K562 (cell line): ENCODE results near the gene SCUBE1. TPM values are rescaled to one million over a fixed set of nuclear protein-coding genes. Genes with fewer than 3 reads are reported as not detected.

Experiments used
- ATAC-seq: fragments of 200-7000 bp; cut with Tn5 transposase; 3 replicates; pipeline ENCODE4 v1.9.1; 2020; ENCODE audit warnings: moderate library complexity
- BruUV-seq: library from RNA; stranded (reverse); fragments of 400-500 nt; replicated peaks from 2 replicates; lab custom pipeline; 2021; lab: Mats Ljungman, UMichigan
- CTCF ChIA-PET: fragments of 300-600 bp; formaldehyde crosslinking; extraction: SDS; loops from one replicate; lab custom pipeline; 2021; ENCODE audit warnings: low intra/inter-chr PET ratio; lab: Yijun Ruan, JAX
- POLR2A ChIA-PET: fragments of 300-600, 350-650 bp; sonication (Branson Sonifier 250); formaldehyde crosslinking; extraction: SDS; loops from one replicate; lab custom pipeline; 2021; ENCODE audit warnings: antibody characterized with exemption, inconsistent platforms; lab: Yijun Ruan, JAX
- DNase-seq, 4 experiments: peaks; one replicate each; pipeline versions ENCODE4 v3.0.0 to v3.0.0-alpha.2; 2011 to 2018; ENCODE audit warnings: low spot score in 3 of 4, mixed read lengths in 3 of 4; ENCODE audit errors: extremely low read depth in 1 of 4
- FAIRE-seq: peaks from 2 replicates; lab custom pipeline; 2011; peaks lifted over from hg19 to GRCh38; lab: Jason Lieb, UNC
- H2AFZ ChIP-seq: 2 replicates; pipeline ENCODE4 v1.6.0; 2011; ENCODE audit warnings: low read depth, low read length, control low read depth, inconsistent platforms
- H3K27ac ChIP-seq: fragments of 200-600 bp; 3 replicates; pipeline ENCODE4 v1.8.0; 2011; ENCODE audit warnings: low read depth, mild to moderate bottlenecking, control low read depth, inconsistent platforms, low read length, moderate library complexity, mixed read lengths; ENCODE audit errors: extremely low read depth
- H3K27me3 ChIP-seq, 2 experiments: fragments of 300-600 bp in 1 of 2; 2 replicates in 1 of 2; 3 replicates in 1 of 2; pipeline versions ENCODE4 v1.6.0 to v1.8.0; 2011; ENCODE audit warnings: inconsistent platforms in 2 of 2, low read length in 2 of 2, mild to moderate bottlenecking in 1 of 2, mixed read lengths in 1 of 2, moderate library complexity in 1 of 2; ENCODE audit not compliant: control insufficient read depth in 2 of 2, insufficient read depth in 2 of 2
- H3K36me3 ChIP-seq: fragments of 300-600 bp; 3 replicates; pipeline ENCODE4 v1.8.0; 2011; ENCODE audit warnings: mild to moderate bottlenecking, low read length, inconsistent platforms; ENCODE audit not compliant: control insufficient read depth, insufficient read depth
- H3K4me1 ChIP-seq, 2 experiments: fragments of 200-600 bp in 1 of 2; replicated peaks in 1 of 2; 2 replicates in 1 of 2; 3 replicates in 1 of 2; pipeline versions ENCODE4 v1.5.1 to v1.8.0; 2011; ENCODE audit warnings: inconsistent platforms in 2 of 2, low read length in 2 of 2, mild to moderate bottlenecking in 1 of 2, mixed read lengths in 1 of 2, moderate library complexity in 1 of 2; ENCODE audit not compliant: control insufficient read depth in 2 of 2, insufficient read depth in 2 of 2
- H3K4me2 ChIP-seq: 2 replicates; pipeline ENCODE4 v1.6.1; 2011; ENCODE audit warnings: low read length, control low read depth, inconsistent platforms, mixed read lengths; ENCODE audit not compliant: insufficient read depth
- H3K4me3 ChIP-seq: fragments of 200-600 bp; sonication (generic), shearing (Covaris generic); 2 replicates; pipeline ENCODE4 v1.5.1; 2016; ENCODE audit warnings: control low read depth, inconsistent platforms
- H3K79me2 ChIP-seq: fragments of 200-600 bp; 3 replicates; pipeline ENCODE4 v1.8.0; 2011; ENCODE audit warnings: low read length, inconsistent platforms; ENCODE audit not compliant: control insufficient read depth, insufficient read depth
- H3K9ac ChIP-seq, 2 experiments: 2 replicates each; pipeline versions ENCODE4 v1.6.0 to v1.6.1; 2011; ENCODE audit warnings: low read depth in 2 of 2, low read length in 2 of 2, control low read depth in 1 of 2, inconsistent platforms in 1 of 2, mild to moderate bottlenecking in 1 of 2, mixed read lengths in 1 of 2; ENCODE audit not compliant: insufficient read depth in 1 of 2
- H3K9me1 ChIP-seq: one replicate; pipeline ENCODE4 v1.6.0; 2011; ENCODE audit warnings: inconsistent platforms, mild to moderate bottlenecking, low read length, moderate library complexity; ENCODE audit not compliant: control insufficient read depth, insufficient read depth
- H3K9me3 ChIP-seq: replicated peaks from 2 replicates; pipeline ENCODE4 v1.5.1; 2011; ENCODE audit warnings: low read depth, low read length, inconsistent platforms; ENCODE audit not compliant: control insufficient read depth, insufficient read depth
- H4K20me1 ChIP-seq: replicated peaks from 2 replicates; pipeline ENCODE4 v1.6.1; 2011; ENCODE audit warnings: low read length, inconsistent platforms, mixed read lengths; ENCODE audit not compliant: control insufficient read depth, insufficient read depth
- ATF1 ChIP-seq, 2 experiments: fragments of 450-650 bp in 1 of 2; IDR thresholded peaks; 2 replicates each; pipeline ENCODE4 v1.6.1; 2016; ENCODE audit warnings: missing compliant biosample characterization in 1 of 2, missing genetic modification characterization in 1 of 2
- DEAF1 ChIP-seq: fragments of 450-650 bp; formaldehyde crosslinking; IDR thresholded peaks from 2 replicates; pipeline ENCODE4 v1.4.0; 2020; ENCODE audit warnings: mild to moderate bottlenecking, moderate library complexity
- HMG20A ChIP-seq: fragments of 450-650 bp; formaldehyde crosslinking; conservative IDR thresholded peaks from 2 replicates; pipeline ENCODE4 v1.4.0; 2020; ENCODE audit warnings: mild to moderate bottlenecking, mixed read lengths
- NCOA2 ChIP-seq, 2 experiments: fragments of 450-650 bp; IDR thresholded peaks; 2 replicates each; pipeline ENCODE4 v1.6.1; 2018; ENCODE audit warnings: mild to moderate bottlenecking in 2 of 2, moderate library complexity in 1 of 2; ENCODE audit not compliant: partially characterized antibody in 2 of 2
- RBM22 ChIP-seq: fragments of 200-400 bp; formaldehyde crosslinking; IDR thresholded peaks from 2 replicates; pipeline ENCODE4 v1.6.1; 2018; ENCODE audit warnings: low read length, low read depth; ENCODE audit not compliant: poor library complexity, severe bottlenecking
- REST ChIP-seq, 2 experiments: fragments of 450-650 bp; formaldehyde crosslinking in 1 of 2; IDR thresholded peaks; 2 replicates each; pipeline versions ENCODE4 v1.4.0 to v1.6.1; 2014 to 2020; ENCODE audit warnings: mild to moderate bottlenecking in 2 of 2, borderline replicate concordance in 1 of 2, low read depth in 1 of 2
- SRF ChIP-seq, 2 experiments: fragments of 250-450, 450-650 bp in 1 of 2; sonication (Bioruptor Pico) in 1 of 2; sonication (generic) in 1 of 2; formaldehyde crosslinking; IDR thresholded peaks; 2 replicates each; pipeline versions ENCODE4 v1.5.0 to v1.5.1; 2020 to 2022; ENCODE audit warnings: mild to moderate bottlenecking in 1 of 2, missing genetic modification reagents in 1 of 2
- ZNF224 ChIP-seq: sonication (generic); formaldehyde crosslinking; IDR thresholded peaks from 2 replicates; pipeline ENCODE4 v1.8.0; 2022; ENCODE audit warnings: mild to moderate bottlenecking, missing genetic modification reagents
- WGBS: fragments of 100-300 bp; shearing (Covaris generic); methylation state at CpG from one replicate; pipeline ENCODE4 v1.1.6; 2016; ENCODE audit warnings: low coverage, mixed read lengths; ENCODE audit not compliant: insufficient coverage; ENCODE audit errors: missing lambda C conversion rate; 5-methylcytosine and 5-hydroxymethylcytosine counted together
- in situ Hi-C: fragments of 300-500 bp; cut with MboI; formaldehyde crosslinking; loops from 4 replicates; pipeline ENCODE4 v1.15.0; 2018; ENCODE audit warnings: inconsistent platforms, mixed read lengths
- intact Hi-C: fragments of 100-400 bp; cut with micrococcal nuclease; formaldehyde crosslinking; loops from 2 replicates; pipeline ENCODE4 v1.14.2; 2022
- polyA plus RNA-seq, 8 experiments: library from polyadenylated mRNA; depleted of rRNA in 4 of 8; stranded (reverse) in 5 of 8; unstranded in 3 of 8; fragments of >200 nt; fragmentation: Nextera tagmentation in 2 of 8; fragmentation: Illumina TruSeq in 1 of 8; extraction: Ambion mirVana in 2 of 8; extraction: Trizol in 1 of 8; gene quantifications; 2 replicates each; pipeline versions ENCODE4 v1.2.1 to v1.2.3, GENCODE V29; 2011 to 2014; ENCODE audit warnings: inconsistent platforms in 1 of 8, missing spikeins in 1 of 8
- total RNA-seq, 7 experiments: library from RNA; depleted of rRNA in 6 of 7; stranded (reverse); fragments of >200 nt in 6 of 7; fragmentation: Illumina TruSeq in 2 of 7; extraction: Trizol in 2 of 7; gene quantifications; 2 replicates each; pipeline versions ENCODE4 v1.2.1 to v1.2.3, GENCODE V29; 2011 to 2021; ENCODE audit warnings: low replicate concordance in 1 of 7

SCUBE1 gene
- total and polyA plus RNA-seq, 9 of the 15 experiments (the other 6 are each of a cell fraction or from before 2014, with no cell fraction given), result 0.03 to 0.47 (median 0.29) TPM; not detected in 6

GRCh38 chr22:43148581-43148980 lies 194.6 kb downstream of the SCUBE1 start (continued):
- TF ChIP-seq RBM22, result no peak
- no peak for TF ChIP-seq ZNF224 (CRISPR knock-in tag)
- TF ChIP-seq NCOA2 (IDR thresholded peaks at IDR 0.05; ENCODE audit: partially characterized antibody in 2 of 2), result no peak
- no peak for TF ChIP-seq HMG20A (CRISPR knock-in tag)
- TF ChIP-seq, all 486 proteins: peak for 0

- no peak for DNase-seq
- H3K4me3 ChIP-seq, result no peak overlapping the region
- no peaks in the 10 kb centered on the region for H3K27me3 ChIP-seq
- no peak for ATAC-seq
- H3K9ac ChIP-seq, result no peak overlapping the region
- CTCF ChIA-PET, result no interaction called here
- H3K4me2 ChIP-seq, result no peak overlapping the region
- H3K4me1 ChIP-seq, result peaks cover 0 to 38% of the 10 kb centered on the region in 2 experiments; a peak in 3 of 5 replicates
- WGBS, result 33% methylated on average over 6 of the region's 8 CpGs
- H3K27ac ChIP-seq, result no peak overlapping the region
- 0 out of 2 replicates have a peak overlapping the region, but pooled peaks have one; percentile 24 for H2AFZ ChIP-seq
- H3K9me1 ChIP-seq, result no peaks in the 10 kb centered on the region
- peak; percentile 46 for FAIRE-seq
- in situ Hi-C loops, result no loop called here
- H3K36me3 ChIP-seq, result no peaks in the 10 kb centered on the region
- no TSS peak for BruUV-seq
- intact Hi-C loops, result no loop called here
- POLR2A ChIA-PET, result interaction anchor here (0.7 to 1.4 kb wide), 2 partner anchors 10 to 53 kb away, joined by 3 to 5 read pairs; no protein-coding TSS in a partner anchor
- H4K20me1 ChIP-seq, result no peaks in the 10 kb centered on the region
- H3K79me2 ChIP-seq, result peaks cover 18% of the 10 kb centered on the region
- no peaks in the 10 kb centered on the region for H3K9me3 ChIP-seq
- TF ChIP-seq REST (IDR thresholded peaks at IDR 0.05; ENCODE audit: borderline replicate concordance) (no peak), REST (CRISPR knock-in tag; IDR thresholded peaks at IDR 0.05; ENCODE audit: low read depth) (no peak), ATF1 (CRISPR knock-in tag; IDR thresholded peaks at IDR 0.05) (no peak), ATF1 (tag; IDR thresholded peaks at IDR 0.05) (no peak), DEAF1 (no peak), SRF (CRISPR knock-in tag; IDR thresholded peaks at IDR 0.05) (no peak)
Observed at GRCh38 chr22:43147821-43148220, 195.4 kb downstream of the SCUBE1 start.
